Neural cell (in vitro differentiated cells): ENCODE measurements around the gene CTDNEP1. TPM values are rescaled to one million over a fixed set of nuclear protein-coding genes. Genes with fewer than 3 reads are reported as not detected.

Experiments
- H2AFZ ChIP-seq: fragments of 200-600, 300-800 bp; sonication (generic), shearing (Covaris generic); 2 replicates; pipeline ENCODE4 v1.6.0; 2014; ENCODE audit warnings: low read depth, mild to moderate bottlenecking, antibody characterized with exemption, low read length, moderate library complexity
- H3F3A ChIP-seq: fragments of 200-600 bp; shearing (Covaris generic); 2 replicates; pipeline ENCODE4 v1.6.1; 2016; ENCODE audit warnings: mild to moderate bottlenecking, moderate library complexity, mixed read lengths, antibody characterized with exemption, low read length; ENCODE audit not compliant: insufficient read depth, poor library complexity, severe bottlenecking
- H3K27ac ChIP-seq: fragments of 200-600, 300-800 bp; sonication (generic), shearing (Covaris generic); 2 replicates; pipeline ENCODE4 v1.5.1; 2014; ENCODE audit warnings: mild to moderate bottlenecking, low read length, moderate library complexity
- H3K27me3 ChIP-seq: fragments of 300-800, 200-600 bp; sonication (generic), shearing (Covaris generic); 2 replicates; pipeline ENCODE4 v1.6.0; 2014; ENCODE audit warnings: mild to moderate bottlenecking, low read depth, low read length, moderate library complexity; ENCODE audit not compliant: insufficient read depth
- H3K36me3 ChIP-seq: fragments of 300-800, 200-600 bp; sonication (generic), shearing (Covaris generic); 2 replicates; pipeline ENCODE4 v1.5.1; 2014; ENCODE audit warnings: mild to moderate bottlenecking, antibody characterized with exemption, low read length, moderate library complexity; ENCODE audit not compliant: insufficient read depth
- H3K4me2 ChIP-seq: fragments of 300-800, 200-600 bp; sonication (generic), shearing (Covaris generic); 2 replicates; pipeline ENCODE4 v1.6.0; 2014; ENCODE audit warnings: mild to moderate bottlenecking, low read length
- H3K4me3 ChIP-seq: fragments of 300-800, 200-600 bp; sonication (generic), shearing (Covaris generic); 2 replicates; pipeline ENCODE4 v1.5.1; 2014; ENCODE audit warnings: mild to moderate bottlenecking, low read length, moderate library complexity
- H3K79me2 ChIP-seq: fragments of 200-600 bp; shearing (Covaris generic); replicated peaks from 2 replicates; pipeline ENCODE4 v1.6.0; 2014; ENCODE audit warnings: mild to moderate bottlenecking, low read length, moderate library complexity; ENCODE audit not compliant: insufficient read depth
- H3K9ac ChIP-seq: fragments of 300-800, 200-600 bp; sonication (generic), shearing (Covaris generic); 2 replicates; pipeline ENCODE4 v1.6.1; 2016; ENCODE audit warnings: mild to moderate bottlenecking, low read length, mixed read lengths
- H3K9me2 ChIP-seq: fragments of 200-600 bp; shearing (Covaris generic); 2 replicates; pipeline ENCODE4 v1.6.1; 2016; ENCODE audit warnings: mild to moderate bottlenecking, low read length, mixed read lengths; ENCODE audit not compliant: insufficient read depth
- H3K9me3 ChIP-seq: fragments of 200-600, 300-800 bp; sonication (generic), shearing (Covaris generic); 2 replicates; pipeline ENCODE4 v1.6.1; 2016; ENCODE audit warnings: mild to moderate bottlenecking, mixed run types, low read length, moderate library complexity, mixed read lengths
- H4K20me1 ChIP-seq: fragments of 200-600 bp; shearing (Covaris generic); 2 replicates; pipeline ENCODE4 v1.6.1; 2016; ENCODE audit warnings: mild to moderate bottlenecking, mixed run types; ENCODE audit not compliant: insufficient read depth
- CTCF ChIP-seq: fragments of 450-650 bp; IDR thresholded peaks from 2 replicates; pipeline ENCODE4 v1.5.1; 2014; ENCODE audit warnings: antibody characterized with exemption, mild to moderate bottlenecking, moderate library complexity; ENCODE audit not compliant: poor library complexity, severe bottlenecking
- EP300 ChIP-seq: fragments of 450-650 bp; conservative IDR thresholded peaks from 2 replicates; pipeline ENCODE4 v1.6.1; 2014; ENCODE audit warnings: antibody characterized with exemption, mild to moderate bottlenecking, moderate library complexity; ENCODE audit not compliant: poor library complexity, severe bottlenecking
- EZH2 ChIP-seq: fragments of 200-600, 300-800 bp; shearing (Covaris generic), sonication (generic); IDR thresholded peaks from 2 replicates; pipeline ENCODE4 v1.6.1; 2014; ENCODE audit warnings: antibody characterized with exemption, low read length, borderline replicate concordance, mild to moderate bottlenecking; ENCODE audit not compliant: insufficient read depth, poor library complexity, severe bottlenecking
- MXI1 ChIP-seq: fragments of 450-650 bp; conservative IDR thresholded peaks from 2 replicates; pipeline ENCODE4 v1.6.1; 2014; ENCODE audit warnings: antibody characterized with exemption, mild to moderate bottlenecking; ENCODE audit not compliant: poor library complexity, severe bottlenecking
- POLR2AphosphoS5 ChIP-seq: IDR thresholded peaks from 2 replicates; pipeline ENCODE4 v1.6.1; 2012
- RAD21 ChIP-seq: fragments of 450-650 bp; conservative IDR thresholded peaks from 2 replicates; pipeline ENCODE4 v1.6.1; 2014; ENCODE audit warnings: antibody characterized with exemption, mild to moderate bottlenecking, moderate library complexity
- REST ChIP-seq: IDR thresholded peaks from 2 replicates; pipeline ENCODE4 v1.6.1; 2012; ENCODE audit warnings: borderline replicate concordance
- SMC3 ChIP-seq: fragments of 450-650 bp; conservative IDR thresholded peaks from 2 replicates; pipeline ENCODE4 v1.6.1; 2014; ENCODE audit warnings: antibody characterized with exemption, mild to moderate bottlenecking, moderate library complexity; ENCODE audit not compliant: poor library complexity
- TAF1 ChIP-seq: IDR thresholded peaks from 2 replicates; pipeline ENCODE4 v1.6.1; 2012; ENCODE audit warnings: low read depth
- polyA plus RNA-seq: library from polyadenylated mRNA; depleted of rRNA; stranded (reverse); fragments of >200 nt; gene quantifications from 2 replicates; pipeline ENCODE4 v1.2.3, GENCODE V29; 2014

CTDNEP1 gene
- polyA plus RNA-seq, 1 donor from 2014 or later: 39.4 TPM

GRCh38 chr17:7229504-7229903, 22.0 kb downstream of the CTDNEP1 start:
- Histone ChIP-seq H3K36me3 (no peaks in the 10 kb centered on the region), H3K4me2 (no peak overlapping the region), H3K9ac (no peak overlapping the region), H3K79me2 (peaks cover 42% of the 10 kb centered on the region), H3K27ac (no peak overlapping the region), H4K20me1 (peaks cover 5% of the 10 kb centered on the region), H3K4me3 (no peak overlapping the region), H3K9me3 (no peaks in the 10 kb centered on the region), H3K9me2 (no peaks in the 10 kb centered on the region), H3F3A (no peaks in the 10 kb centered on the region), H3K27me3 (no peaks in the 10 kb centered on the region), H2AFZ (no peak overlapping the region)
- TF ChIP-seq TAF1 (no peak), EZH2 (no peak), MXI1 (no peak), RAD21 (no peak), SMC3 (no peak)

GRCh38 chr17:7228920-7229319, 22.6 kb downstream of the CTDNEP1 start:
- Histone ChIP-seq H3K9me2 (no peaks in the 10 kb centered on the region), H4K20me1 (peaks cover 5% of the 10 kb centered on the region), H3K4me2 (no peak overlapping the region), H3K27ac (no peak overlapping the region), H3K9ac (no peak overlapping the region), H3K36me3 (no peaks in the 10 kb centered on the region), H3F3A (no peaks in the 10 kb centered on the region), H3K9me3 (no peaks in the 10 kb centered on the region), H3K4me3 (no peak overlapping the region), H3K79me2 (peaks cover 41% of the 10 kb centered on the region), H3K27me3 (no peaks in the 10 kb centered on the region), H2AFZ (no peak overlapping the region)
- TF ChIP-seq RAD21: no peak
- no peak for TF ChIP-seq CTCF
- TF ChIP-seq MXI1: no peak
- TF ChIP-seq POLR2AphosphoS5: no peak
- TF ChIP-seq REST: no peak
- TF ChIP-seq EZH2: no peak
- TF ChIP-seq TAF1: no peak
- TF ChIP-seq SMC3: no peak
- TF ChIP-seq EP300: no peak
